CD14-positive monocyte (primary cell): ENCODE data around the gene GBP3. TPM values are rescaled to one million over a fixed set of nuclear protein-coding genes. Genes with fewer than 3 reads are reported as not detected.

Experiments
- DNase-seq, 3 donors: peaks; one replicate each; pipeline ENCODE4 v3.0.0-alpha.2; 2011 to 2022
- H2AFZ ChIP-seq: 2 replicates; pipeline ENCODE4 v1.6.0; 2012; ENCODE audit warnings: mild to moderate bottlenecking, low read depth, low read length, inconsistent platforms; ENCODE audit not compliant: insufficient read depth, poor library complexity, severe bottlenecking
- H3K27ac ChIP-seq, 2 donors: 1 replicate in 1 of 2; 2 replicates in 1 of 2; pipeline ENCODE4 v1.5.1; 2012 to 2013; ENCODE audit warnings: low read length in 2 of 2, control low read depth in 1 of 2, inconsistent platforms in 1 of 2, low read depth in 1 of 2, mild to moderate bottlenecking in 1 of 2
- H3K27me3 ChIP-seq, 2 donors: one replicate each; pipeline versions ENCODE4 v1.6.0 to v1.6.1; 2011 to 2013; ENCODE audit warnings: low read length in 2 of 2; ENCODE audit not compliant: control insufficient read depth in 2 of 2, insufficient read depth in 2 of 2
- H3K36me3 ChIP-seq, 2 donors: replicated peaks in 1 of 2; 1 replicate in 1 of 2; 2 replicates in 1 of 2; pipeline versions ENCODE4 v1.5.1 to v1.6.1; 2012 to 2013; ENCODE audit warnings: low read length in 2 of 2, control low read depth in 1 of 2, inconsistent platforms in 1 of 2, mild to moderate bottlenecking in 1 of 2; ENCODE audit not compliant: insufficient read depth in 2 of 2, control insufficient read depth in 1 of 2
- H3K4me1 ChIP-seq, 2 donors: 1 replicate in 1 of 2; 2 replicates in 1 of 2; pipeline versions ENCODE4 v1.5.1 to v1.6.1; 2012 to 2013; ENCODE audit warnings: low read length in 2 of 2, control low read depth in 1 of 2, inconsistent platforms in 1 of 2, mild to moderate bottlenecking in 1 of 2, moderate library complexity in 1 of 2; ENCODE audit not compliant: insufficient read depth in 2 of 2, control insufficient read depth in 1 of 2
- H3K4me2 ChIP-seq: replicated peaks from 2 replicates; pipeline ENCODE3; 2012; ENCODE audit warnings: low read length, moderate library complexity, mild to moderate bottlenecking; ENCODE audit not compliant: poor library complexity, severe bottlenecking; ENCODE audit errors: extremely low read depth
- H3K4me3 ChIP-seq, 3 experiments: fragments of 200-600 bp in 1 of 3; sonication (generic) in 1 of 3; replicated peaks in 1 of 3; 1 replicate in 2 of 3; 2 replicates in 1 of 3; pipeline ENCODE4 v1.5.1; 2011 to 2013; ENCODE audit warnings: low read length in 3 of 3, mild to moderate bottlenecking in 3 of 3, control low read depth in 2 of 3, low read depth in 2 of 3, inconsistent platforms in 1 of 3, moderate library complexity in 1 of 3
- H3K79me2 ChIP-seq: 2 replicates; pipeline ENCODE4 v1.6.0; 2012; ENCODE audit warnings: mild to moderate bottlenecking, control low read depth, inconsistent platforms, low read length, moderate library complexity; ENCODE audit not compliant: insufficient read depth
- H3K9ac ChIP-seq: 2 replicates; pipeline ENCODE4 v1.6.0; 2017; ENCODE audit warnings: low read length, mild to moderate bottlenecking; ENCODE audit not compliant: insufficient read depth, poor library complexity, severe bottlenecking
- H3K9me3 ChIP-seq, 2 donors: replicated peaks in 1 of 2; 1 replicate in 1 of 2; 2 replicates in 1 of 2; pipeline versions ENCODE4 v1.5.1 to v1.6.1; 2012 to 2013; ENCODE audit warnings: low read length in 2 of 2, control low read depth in 1 of 2; ENCODE audit not compliant: control insufficient read depth in 1 of 2, insufficient read depth in 1 of 2
- H4K20me1 ChIP-seq: 2 replicates; pipeline ENCODE4 v1.6.0; 2012; ENCODE audit warnings: mild to moderate bottlenecking, low read length, control low read depth, moderate library complexity; ENCODE audit not compliant: insufficient read depth
- H3K27ac Mint-ChIP-seq, 7 donors: one replicate each; pipeline ENCODE4 v1.8.0; 2020; ENCODE audit warnings: mild to moderate bottlenecking in 7 of 7, mixed read lengths in 7 of 7, moderate library complexity in 6 of 7, inconsistent platforms in 2 of 7
- H3K27me3 Mint-ChIP-seq, 3 donors: one replicate each; pipeline ENCODE4 v1.8.0; 2021 to 2022; ENCODE audit warnings: low read depth in 3 of 3, mild to moderate bottlenecking in 3 of 3, mixed read lengths in 3 of 3, moderate library complexity in 3 of 3, inconsistent platforms in 1 of 3
- H3K36me3 Mint-ChIP-seq, 2 donors: one replicate each; pipeline ENCODE4 v1.8.0; 2020; ENCODE audit warnings: mixed read lengths in 2 of 2, inconsistent platforms in 1 of 2, mild to moderate bottlenecking in 1 of 2
- H3K4me1 Mint-ChIP-seq: one replicate; pipeline ENCODE4 v1.8.0; 2020; ENCODE audit warnings: mild to moderate bottlenecking, mixed read lengths
- H3K4me3 Mint-ChIP-seq, 2 donors: one replicate each; pipeline ENCODE4 v1.8.0; 2020; ENCODE audit warnings: mild to moderate bottlenecking in 2 of 2, mixed read lengths in 2 of 2, moderate library complexity in 1 of 2
- H3K9me3 Mint-ChIP-seq, 7 donors: one replicate each; pipeline ENCODE4 v1.8.0; 2020 to 2022; ENCODE audit warnings: mixed read lengths in 7 of 7, mild to moderate bottlenecking in 6 of 7, moderate library complexity in 6 of 7, inconsistent platforms in 2 of 7
- WGBS: methylation state at CpG from one replicate; pipeline ENCODE4 v1.1.5; 2013; ENCODE audit warnings: missing lambda C conversion rate; ENCODE audit not compliant: insufficient coverage; 5-methylcytosine and 5-hydroxymethylcytosine counted together
- intact Hi-C, 2 donors: fragments of 100-400 bp; cut with micrococcal nuclease; formaldehyde crosslinking; loops; one replicate each; pipeline versions ENCODE4 v1.15.0 to v1.15.1; 2023
- polyA plus RNA-seq, 3 donors: library from polyadenylated mRNA; depleted of rRNA in 1 of 3; unstranded in 2 of 3; stranded (reverse) in 1 of 3; fragments of 300-500 nt in 2 of 3; fragments of >200 nt in 1 of 3; fragmentation: Illumina TruSeq in 2 of 3; gene quantifications; 1 replicate in 2 of 3; 2 replicates in 1 of 3; pipeline ENCODE4 v1.2.3, GENCODE V29; 2012 to 2021
- TF ChIP-seq, protein P1 (sequence below): fragments of 200-600 bp; IDR thresholded peaks from one replicate; pipeline ENCODE4 v1.8.0; 2022; ENCODE audit warnings: antibody characterized with exemption, mild to moderate bottlenecking

Gene GBP3
- polyA plus RNA-seq, 3 donors: 6.9 to 17.3 (median 12.4) TPM

DNA sequence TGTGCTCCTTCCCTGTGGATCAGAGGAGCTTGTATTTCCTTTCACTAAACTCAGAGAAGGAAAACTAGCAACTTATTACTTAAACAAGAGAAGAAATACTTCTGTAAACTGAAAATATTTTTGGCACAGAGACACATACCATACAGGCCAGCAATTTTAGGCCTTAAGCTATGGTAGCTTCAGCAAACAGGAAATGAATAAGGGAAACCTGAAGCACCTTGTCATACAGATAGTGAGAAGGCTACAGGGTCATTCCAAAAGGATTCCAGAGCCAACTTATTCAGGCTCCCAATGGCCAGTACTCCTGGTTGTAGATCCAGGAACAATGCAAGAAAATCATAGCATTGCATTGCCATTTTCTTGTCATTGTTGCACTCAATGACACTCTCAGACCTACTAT, 21.2 kb downstream of the GBP3 start:
- Mint-ChIP-seq H3K27ac (no peak overlapping the region), H3K27me3 (no peaks in the 10 kb centered on the region), H3K4me1 (peaks cover 13% of the 10 kb centered on the region), H3K9me3 (peaks cover 0 to 6% (median 5%) of the 10 kb centered on the region in 7 donors), H3K36me3 (peaks cover 31% of the 10 kb centered on the region in 2 donors), H3K4me3 (no peak overlapping the region)
- Histone ChIP-seq H3K4me2 (no peak overlapping the region), H3K79me2 (no peaks in the 10 kb centered on the region), H3K4me3 (no peak overlapping the region), H3K36me3 (peaks cover 15 to 26% of the 10 kb centered on the region in 2 donors), H3K27me3 (no peaks in the 10 kb centered on the region), H2AFZ (no peak overlapping the region), H3K9me3 (no peaks in the 10 kb centered on the region), H3K4me1 (peaks cover 8 to 10% of the 10 kb centered on the region in 2 donors), H3K9ac (no peak overlapping the region), H4K20me1 (no peaks in the 10 kb centered on the region), H3K27ac (peak overlapping the region in 1 of 2 donors; percentile 0)
- DNase-seq: no peak
- TF ChIP-seq, protein P1, sequence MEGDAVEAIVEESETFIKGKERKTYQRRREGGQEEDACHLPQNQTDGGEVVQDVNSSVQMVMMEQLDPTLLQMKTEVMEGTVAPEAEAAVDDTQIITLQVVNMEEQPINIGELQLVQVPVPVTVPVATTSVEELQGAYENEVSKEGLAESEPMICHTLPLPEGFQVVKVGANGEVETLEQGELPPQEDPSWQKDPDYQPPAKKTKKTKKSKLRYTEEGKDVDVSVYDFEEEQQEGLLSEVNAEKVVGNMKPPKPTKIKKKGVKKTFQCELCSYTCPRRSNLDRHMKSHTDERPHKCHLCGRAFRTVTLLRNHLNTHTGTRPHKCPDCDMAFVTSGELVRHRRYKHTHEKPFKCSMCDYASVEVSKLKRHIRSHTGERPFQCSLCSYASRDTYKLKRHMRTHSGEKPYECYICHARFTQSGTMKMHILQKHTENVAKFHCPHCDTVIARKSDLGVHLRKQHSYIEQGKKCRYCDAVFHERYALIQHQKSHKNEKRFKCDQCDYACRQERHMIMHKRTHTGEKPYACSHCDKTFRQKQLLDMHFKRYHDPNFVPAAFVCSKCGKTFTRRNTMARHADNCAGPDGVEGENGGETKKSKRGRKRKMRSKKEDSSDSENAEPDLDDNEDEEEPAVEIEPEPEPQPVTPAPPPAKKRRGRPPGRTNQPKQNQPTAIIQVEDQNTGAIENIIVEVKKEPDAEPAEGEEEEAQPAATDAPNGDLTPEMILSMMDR: no peak
- intact Hi-C loops: no loop called here

DNA sequence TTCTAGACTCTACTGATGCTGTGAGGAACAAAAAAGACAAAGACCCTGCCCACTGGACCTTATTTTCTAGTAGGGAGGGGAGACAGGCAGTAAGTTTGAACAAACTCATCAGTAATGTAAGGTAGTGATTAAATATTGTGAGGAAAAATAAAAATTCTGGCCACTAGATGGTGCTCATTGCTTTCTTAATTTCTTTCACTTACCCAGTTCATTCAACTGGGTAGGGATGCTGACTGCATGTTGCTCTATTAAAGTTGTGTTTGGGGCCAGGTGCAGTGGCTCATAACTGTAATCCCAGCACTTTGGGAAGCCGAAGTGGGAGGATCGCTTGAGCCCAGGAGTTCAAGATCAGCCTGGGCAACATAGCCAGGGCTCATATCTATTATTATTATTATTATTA, 23.9 kb downstream of the GBP3 start:
- Histone ChIP-seq H2AFZ (no peak overlapping the region), H3K36me3 (no peaks in the 10 kb centered on the region), H4K20me1 (no peaks in the 10 kb centered on the region), H3K79me2 (no peaks in the 10 kb centered on the region), H3K27ac (no peak overlapping the region), H3K9ac (no peak overlapping the region), H3K4me3 (no peak overlapping the region), H3K4me2 (no peak overlapping the region), H3K27me3 (no peaks in the 10 kb centered on the region), H3K4me1 (peaks cover 2% of the 10 kb centered on the region in 2 donors), H3K9me3 (no peaks in the 10 kb centered on the region)
- no CpG with 5 or more reads among the region's 2 CpGs for WGBS
- intact Hi-C loops: loop anchor here (2.0 to 5.0 kb wide), 3 partner anchors 360 to 459 kb away; partner anchors contain the start of gene GBP6 (in 1 of the 2)
- Mint-ChIP-seq H3K4me3 (no peak overlapping the region), H3K4me1 (peaks cover 1% of the 10 kb centered on the region), H3K27me3 (no peaks in the 10 kb centered on the region), H3K36me3 (peaks cover 7% of the 10 kb centered on the region in 2 donors), H3K27ac (no peak overlapping the region), H3K9me3 (no peaks in the 10 kb centered on the region)
- TF ChIP-seq, protein P1: peak; percentile 69
- peak; percentile 54 to 85 (median 62) for DNase-seq
